Tongue (tissue), 2 donors: Measurements from ENCODE around the gene PAGE2. TPM values are rescaled to one million over a fixed set of nuclear protein-coding genes. Genes with fewer than 3 reads are reported as not detected.
A peak's percentile ranks its signal among the peaks of the same experiment; 100 is the strongest.
"Not testable (repeated sequence)": the region's sequence is repeated elsewhere in the genome, so short reads cannot be mapped to it uniquely, and the experiment has no call there.

ENCODE experiments used
- DNase-seq: peaks from one replicate; pipeline ENCODE4 v3.0.0-alpha.2; 2015
- total RNA-seq: library from RNA; depleted of rRNA; stranded (reverse); fragments of >200 nt; gene quantifications from one replicate; pipeline ENCODE4 v1.2.3, GENCODE V29; 2014

PAGE2 gene
- total RNA-seq, 1 donor from 2014 or later, result not detected

GRCh38 chrX:55127692-55128091 lies 38.9 kb downstream of the PAGE2 start:
- DNase-seq, result no peak

- no peak for DNase-seq
Measured at GRCh38 chrX:55129361-55129760, 40.5 kb downstream of the PAGE2 start.

- DNase-seq, result no peak
Measured at GRCh38 chrX:55130481-55130880, 41.7 kb downstream of the PAGE2 start.

GRCh38 chrX:55132416-55132815 lies 43.6 kb downstream of the PAGE2 start:
- DNase-seq, result no peak

GRCh38 chrX:55135171-55135570 lies 46.4 kb downstream of the PAGE2 start:
- peak; percentile 45 for DNase-seq

GRCh38 chrX:55140800-55141199 lies 52.0 kb downstream of the PAGE2 start:
- DNase-seq, result not testable (repeated sequence)

Other genes with a start within 250 kb of the PAGE2 start
- 47.0 TPM for gene TRO, start 168.2 kb upstream of the PAGE2 start, total RNA-seq
- 0.21 TPM for gene PFKFB1, start 94.8 kb upstream of the PAGE2 start, total RNA-seq
- 5.5 TPM for gene APEX2, start 88.7 kb upstream of the PAGE2 start, total RNA-seq
- gene ALAS2, start 58.0 kb upstream of the PAGE2 start, total RNA-seq, result 26.3 TPM
- gene PAGE2B, start 14.0 kb upstream of the PAGE2 start, total RNA-seq, result not detected
- gene PAGE5, start 131.3 kb downstream of the PAGE2 start, total RNA-seq, result not detected
- gene PAGE3, start 175.9 kb downstream of the PAGE2 start, total RNA-seq, result not detected